Immature natural killer cell (primary cell): ENCODE measurements around the gene PSRC1. TPM values are rescaled to one million over a fixed set of nuclear protein-coding genes. Genes with fewer than 3 reads are reported as not detected.

ENCODE experiments used
- DNase-seq, 3 donors: peaks; one replicate each; pipeline ENCODE4 v3.0.0; 2022; ENCODE audit warnings: mixed read lengths in 1 of 3
- H3K27ac Mint-ChIP-seq, 6 donors: one replicate each; pipeline ENCODE4 v1.8.0; 2020; ENCODE audit warnings: mixed read lengths in 6 of 6, mild to moderate bottlenecking in 5 of 6, inconsistent platforms in 4 of 6, moderate library complexity in 3 of 6
- H3K27me3 Mint-ChIP-seq, 3 donors: one replicate each; pipeline ENCODE4 v1.8.0; 2020 to 2021; ENCODE audit warnings: low read depth in 3 of 3, mild to moderate bottlenecking in 3 of 3, mixed read lengths in 3 of 3, moderate library complexity in 3 of 3, inconsistent platforms in 1 of 3
- H3K36me3 Mint-ChIP-seq, 3 donors: one replicate each; pipeline ENCODE4 v1.8.0; 2020; ENCODE audit warnings: mixed read lengths in 3 of 3, inconsistent platforms in 2 of 3, mild to moderate bottlenecking in 2 of 3
- H3K4me1 Mint-ChIP-seq, 2 donors: one replicate each; pipeline ENCODE4 v1.8.0; 2020; ENCODE audit warnings: inconsistent platforms in 2 of 2, mild to moderate bottlenecking in 2 of 2, mixed read lengths in 2 of 2, moderate library complexity in 1 of 2
- H3K4me3 Mint-ChIP-seq, 5 donors: one replicate each; pipeline ENCODE4 v1.8.0; 2020; ENCODE audit warnings: mild to moderate bottlenecking in 5 of 5, mixed read lengths in 5 of 5, inconsistent platforms in 3 of 5, moderate library complexity in 3 of 5
- H3K9me3 Mint-ChIP-seq, 6 donors: one replicate each; pipeline ENCODE4 v1.8.0; 2020; ENCODE audit warnings: mild to moderate bottlenecking in 6 of 6, mixed read lengths in 6 of 6, inconsistent platforms in 4 of 6, moderate library complexity in 3 of 6
- polyA plus RNA-seq, 3 donors: library from polyadenylated mRNA; unstranded; fragments of 300-500 nt; fragmentation: Illumina TruSeq; gene quantifications; one replicate each; pipeline ENCODE4 v1.2.3, GENCODE V29; 2021

The PSRC1 gene
- polyA plus RNA-seq, 3 donors from 2014 or later = 0.69 to 0.87 TPM; not detected in 1

GRCh38 chr1:109263234-109263596 is 19.7 kb downstream of the PSRC1 start:
- no peak for DNase-seq
- Mint-ChIP-seq H3K27ac (no peak overlapping the region), H3K36me3 (peaks cover 0 to 4% (median 3%) of the 10 kb centered on the region in 3 donors), H3K9me3 (no peaks in the 10 kb centered on the region), H3K27me3 (peaks cover 0 to 3% (median 2%) of the 10 kb centered on the region in 3 donors), H3K4me1 (no peaks in the 10 kb centered on the region), H3K4me3 (no peak overlapping the region)

DNA sequence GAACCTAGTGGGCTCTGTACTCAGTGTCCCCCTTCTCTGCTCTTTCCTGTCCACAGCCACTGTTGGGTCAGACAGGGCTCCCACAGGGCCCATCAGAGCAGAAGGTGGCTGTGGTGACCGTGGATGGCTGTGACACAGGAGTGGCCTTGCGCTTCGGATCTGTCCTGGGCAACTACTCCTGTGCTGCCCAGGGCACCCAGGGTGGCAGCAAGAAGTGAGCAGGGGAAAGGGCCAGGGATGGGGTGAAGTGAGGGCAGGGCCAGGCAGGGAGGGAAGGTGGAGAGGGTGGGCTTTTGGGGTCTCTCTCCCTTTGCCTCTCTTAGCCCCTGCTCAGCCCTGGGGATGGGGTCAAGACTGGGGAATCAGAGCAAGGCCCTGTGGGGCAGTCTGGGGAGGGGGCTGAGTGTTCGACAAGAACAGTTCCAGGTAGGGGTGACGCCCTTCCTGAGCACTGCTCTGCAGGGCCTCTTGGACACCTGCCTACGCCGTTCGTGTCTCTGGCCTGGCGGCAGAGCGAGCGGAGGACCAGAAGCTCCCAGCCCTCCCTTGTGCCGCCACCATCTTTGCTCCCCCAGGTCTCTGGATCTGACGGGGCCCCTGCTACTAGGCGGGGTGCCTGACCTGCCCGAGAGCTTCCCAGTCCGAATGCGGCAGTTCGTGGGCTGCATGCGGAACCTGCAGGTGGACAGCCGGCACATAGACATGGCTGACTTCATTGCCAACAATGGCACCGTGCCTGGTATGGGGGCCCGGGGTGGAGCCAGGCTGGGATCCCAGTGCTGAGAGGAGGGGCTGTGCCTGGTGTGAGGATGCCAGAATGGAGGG is 20.5 kb downstream of the PSRC1 start:
- no peak for DNase-seq
- Mint-ChIP-seq H3K4me1 (no peaks in the 10 kb centered on the region), H3K9me3 (no peaks in the 10 kb centered on the region), H3K27ac (no peak overlapping the region), H3K27me3 (peaks cover 0 to 3% (median 2%) of the 10 kb centered on the region in 3 donors), H3K4me3 (no peak overlapping the region), H3K36me3 (peaks cover 0 to 4% (median 3%) of the 10 kb centered on the region in 3 donors)

- Mint-ChIP-seq H3K4me3 (no peak overlapping the region), H3K4me1 (no peaks in the 10 kb centered on the region), H3K27me3 (peaks cover 0 to 2% (median 2%) of the 10 kb centered on the region in 3 donors), H3K9me3 (no peaks in the 10 kb centered on the region), H3K36me3 (peaks cover 0 to 4% (median 3%) of the 10 kb centered on the region in 3 donors), H3K27ac (no peak overlapping the region)
- no peak for DNase-seq
Observed at GRCh38 chr1:109261578-109261977, 21.4 kb downstream of the PSRC1 start.

DNA sequence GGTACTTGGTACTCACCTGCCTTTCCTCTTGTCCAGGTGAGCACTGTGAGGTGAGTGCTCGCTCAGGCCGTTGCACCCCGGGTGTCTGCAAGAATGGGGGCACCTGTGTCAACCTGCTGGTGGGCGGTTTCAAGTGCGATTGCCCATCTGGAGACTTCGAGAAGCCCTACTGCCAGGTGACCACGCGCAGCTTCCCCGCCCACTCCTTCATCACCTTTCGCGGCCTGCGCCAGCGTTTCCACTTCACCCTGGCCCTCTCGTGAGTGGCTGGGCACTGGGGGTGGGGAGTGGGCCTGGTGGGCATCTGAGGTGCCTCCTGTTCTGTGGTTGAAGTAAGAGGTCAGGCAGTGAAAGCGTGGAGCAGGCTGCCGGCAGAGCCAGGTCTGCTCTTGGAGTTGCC is 21.9 kb downstream of the PSRC1 start:
- Mint-ChIP-seq H3K27ac (no peak overlapping the region), H3K27me3 (peaks cover 0 to 2% (median 2%) of the 10 kb centered on the region in 3 donors), H3K4me3 (no peak overlapping the region), H3K4me1 (no peaks in the 10 kb centered on the region), H3K9me3 (no peaks in the 10 kb centered on the region), H3K36me3 (peaks cover 0 to 4% (median 3%) of the 10 kb centered on the region in 3 donors)
- DNase-seq = no peak

- no peaks in the 10 kb centered on the region for H3K9me3 Mint-ChIP-seq
- H3K4me1 Mint-ChIP-seq = no peaks in the 10 kb centered on the region
- no peak overlapping the region for H3K27ac Mint-ChIP-seq
- no peak overlapping the region for H3K4me3 Mint-ChIP-seq
- peaks cover 0 to 2% (median 2%) of the 10 kb centered on the region in 3 donors for H3K27me3 Mint-ChIP-seq
- DNase-seq = no peak
- peaks cover 0 to 4% (median 3%) of the 10 kb centered on the region in 3 donors for H3K36me3 Mint-ChIP-seq
Observed at GRCh38 chr1:109259674-109260557, 23.0 kb downstream of the PSRC1 start.

- Mint-ChIP-seq H3K27ac (no peak overlapping the region), H3K4me1 (peaks cover 0 to 4% of the 10 kb centered on the region in 2 donors), H3K27me3 (peaks cover 0 to 2% (median 2%) of the 10 kb centered on the region in 3 donors), H3K9me3 (no peaks in the 10 kb centered on the region), H3K4me3 (no peak overlapping the region), H3K36me3 (peaks cover 0 to 4% (median 3%) of the 10 kb centered on the region in 3 donors)
- DNase-seq = no peak
Observed at GRCh38 chr1:109258481-109259466, 24.2 kb downstream of the PSRC1 start.

DNA sequence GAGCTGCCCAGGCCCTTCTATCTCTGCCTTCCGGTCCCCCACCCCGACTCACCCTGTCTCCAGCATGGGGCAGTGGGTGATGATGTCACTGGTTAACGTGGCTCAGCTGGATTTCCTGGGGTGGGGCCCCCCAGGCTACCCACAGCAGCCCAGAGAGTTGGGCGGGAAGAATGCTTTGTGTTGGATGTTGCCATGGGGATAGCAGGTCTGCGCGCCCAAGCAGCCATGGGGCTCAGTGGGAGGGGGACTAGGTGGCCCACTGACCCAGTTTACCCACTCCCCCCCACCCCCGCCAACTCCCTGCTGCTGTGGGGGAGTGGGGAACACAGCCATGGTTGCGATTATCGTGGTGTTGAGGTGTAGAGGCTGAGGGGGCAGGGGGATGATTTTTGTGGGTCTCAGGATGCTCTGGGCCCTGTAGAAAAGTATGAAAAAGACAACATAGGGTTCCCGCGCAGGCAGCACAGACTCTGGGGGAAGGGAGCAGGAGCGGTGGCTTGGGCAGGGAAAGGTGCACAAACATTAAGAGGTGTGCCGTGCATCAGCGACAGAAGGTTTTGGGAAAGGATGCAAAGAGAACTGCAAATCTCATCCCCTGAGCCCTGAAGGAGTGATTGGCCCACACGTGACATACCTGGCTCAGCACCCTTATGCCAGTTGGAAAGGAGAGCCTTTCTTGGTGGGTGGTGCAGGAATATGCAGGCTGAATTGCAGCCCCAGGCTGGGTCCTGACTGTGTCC is 25.1 kb downstream of the PSRC1 start:
- H3K36me3 Mint-ChIP-seq = peaks cover 0 to 4% (median 3%) of the 10 kb centered on the region in 3 donors
- no peak overlapping the region for H3K27ac Mint-ChIP-seq
- peaks cover 0 to 2% (median 0%) of the 10 kb centered on the region in 3 donors for H3K27me3 Mint-ChIP-seq
- peaks cover 0 to 4% of the 10 kb centered on the region in 2 donors for H3K4me1 Mint-ChIP-seq
- H3K4me3 Mint-ChIP-seq = no peak overlapping the region
- no peaks in the 10 kb centered on the region for H3K9me3 Mint-ChIP-seq
- DNase-seq = no peak

GRCh38 chr1:109256971-109257681 is 25.8 kb downstream of the PSRC1 start:
- peaks cover 0 to 4% (median 3%) of the 10 kb centered on the region in 3 donors for H3K36me3 Mint-ChIP-seq
- H3K4me3 Mint-ChIP-seq = no peak overlapping the region
- no peak for DNase-seq
- H3K27me3 Mint-ChIP-seq = peaks cover 0 to 2% (median 0%) of the 10 kb centered on the region in 3 donors
- no peaks in the 10 kb centered on the region for H3K9me3 Mint-ChIP-seq
- H3K4me1 Mint-ChIP-seq = peaks cover 0 to 4% of the 10 kb centered on the region in 2 donors
- peak overlapping the region in 1 of 6 donors; percentile 55 for H3K27ac Mint-ChIP-seq

DNA sequence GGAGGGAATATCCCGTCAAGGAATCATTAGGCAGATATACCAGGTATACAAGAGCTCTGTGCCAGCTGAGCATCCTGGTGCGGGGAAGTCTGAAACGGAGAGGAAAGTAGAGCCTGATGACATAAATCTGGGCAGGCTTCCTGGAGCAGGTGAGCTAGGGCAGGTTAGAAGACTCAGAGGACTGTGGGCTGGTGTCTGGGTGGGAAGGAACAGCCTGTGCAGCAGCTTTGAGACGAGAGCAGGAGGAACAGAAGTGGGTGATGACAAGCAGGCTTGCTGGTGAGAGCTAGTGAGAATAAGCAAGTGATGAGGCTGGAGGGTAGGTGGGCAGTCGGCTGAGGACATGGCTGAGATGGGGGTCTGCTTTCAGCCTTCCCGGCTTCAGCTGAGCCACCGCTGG is 26.9 kb downstream of the PSRC1 start:
- H3K27ac Mint-ChIP-seq = no peak overlapping the region
- no peak overlapping the region for H3K4me3 Mint-ChIP-seq

DNA sequence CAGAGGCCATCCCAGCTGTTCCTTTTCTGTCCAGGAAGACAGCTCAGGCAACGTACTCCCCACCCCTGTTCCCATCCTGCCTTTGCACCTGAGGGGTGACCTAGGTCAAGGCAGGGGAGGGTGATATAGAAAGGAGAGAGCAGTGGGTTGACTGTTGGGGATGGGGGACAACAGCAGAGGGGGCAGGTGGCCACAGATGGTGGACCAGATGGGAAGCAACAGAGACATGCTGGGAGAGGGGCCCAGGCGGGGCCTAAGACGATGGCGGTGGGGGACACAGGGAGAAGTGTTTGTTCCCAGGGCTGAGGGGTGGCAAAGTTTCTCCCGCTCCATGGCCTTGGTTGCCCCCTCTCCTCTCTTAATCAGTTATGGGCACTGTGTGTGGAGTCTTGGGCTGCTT is 27.3 kb downstream of the PSRC1 start:
- Mint-ChIP-seq H3K9me3 (no peaks in the 10 kb centered on the region), H3K4me1 (peaks cover 0 to 12% of the 10 kb centered on the region in 2 donors), H3K27ac (no peak overlapping the region), H3K4me3 (no peak overlapping the region), H3K27me3 (peaks cover 0 to 2% (median 2%) of the 10 kb centered on the region in 3 donors), H3K36me3 (peaks cover 0 to 4% (median 3%) of the 10 kb centered on the region in 3 donors)
- no peak for DNase-seq

More for the DNA sequence above, 26.9 kb downstream of the PSRC1 start:
- Mint-ChIP-seq H3K4me1 (peaks cover 0 to 11% of the 10 kb centered on the region in 2 donors), H3K36me3 (peaks cover 0 to 4% (median 3%) of the 10 kb centered on the region in 3 donors), H3K9me3 (no peaks in the 10 kb centered on the region), H3K27me3 (peaks cover 0 to 2% (median 0%) of the 10 kb centered on the region in 3 donors)
- DNase-seq = no peak

GRCh38 chr1:109255097-109255651 is 27.8 kb downstream of the PSRC1 start:
- H3K27me3 Mint-ChIP-seq = peaks cover 0 to 2% (median 0%) of the 10 kb centered on the region in 3 donors
- peaks cover 0 to 12% of the 10 kb centered on the region in 2 donors for H3K4me1 Mint-ChIP-seq
- H3K36me3 Mint-ChIP-seq = peaks cover 0 to 4% (median 3%) of the 10 kb centered on the region in 3 donors
- no peak for DNase-seq
- peak overlapping the region in 1 of 5 donors; percentile 38 for H3K4me3 Mint-ChIP-seq
- no peaks in the 10 kb centered on the region for H3K9me3 Mint-ChIP-seq
- H3K27ac Mint-ChIP-seq = no peak overlapping the region
